ENCODE data around the gene ZNF317.

The ZNF317 gene

DNA sequence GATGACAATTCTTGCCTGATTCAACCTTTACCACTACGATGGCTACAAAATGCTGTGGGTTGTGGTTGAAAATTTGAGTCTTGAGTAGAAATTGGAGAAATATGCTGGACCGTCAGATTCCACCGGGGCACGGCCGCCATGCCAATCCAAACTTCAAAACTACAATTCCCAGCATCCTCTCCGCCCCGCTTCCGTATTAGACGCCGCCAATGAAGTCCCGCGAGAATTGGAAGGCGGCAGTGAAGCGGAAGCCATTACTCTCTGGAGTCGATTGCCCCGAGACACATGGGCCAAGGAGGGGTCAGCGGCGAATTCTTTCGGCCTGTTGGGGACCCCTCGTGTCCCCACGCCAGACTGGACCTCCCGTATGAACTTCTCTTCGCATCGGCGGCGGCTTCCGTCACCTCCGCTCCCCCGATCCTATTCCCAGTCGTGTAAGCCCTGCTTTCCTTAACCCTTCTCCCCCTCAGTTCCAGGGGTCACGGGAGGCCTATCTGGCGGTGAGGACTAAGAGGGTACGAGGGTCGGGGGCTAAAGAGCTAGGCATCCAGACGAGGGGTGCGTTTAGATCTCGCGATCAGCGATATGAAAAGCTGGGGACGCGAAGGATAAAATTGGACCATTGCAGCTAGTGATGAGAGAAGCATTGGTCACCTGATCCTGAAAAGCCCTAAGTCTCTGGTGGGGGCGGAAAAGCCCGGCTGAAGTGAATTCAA, at the start of gene ZNF317:
TSS of gene ZNF317 (plus strand) at position 239 of the 716 bp plus-strand sequence. CDS start 15,620 bp downstream, outside the sequence.
- peak; percentile 94 for DNase-seq (ENCODE audit: low read depth)

DNA sequence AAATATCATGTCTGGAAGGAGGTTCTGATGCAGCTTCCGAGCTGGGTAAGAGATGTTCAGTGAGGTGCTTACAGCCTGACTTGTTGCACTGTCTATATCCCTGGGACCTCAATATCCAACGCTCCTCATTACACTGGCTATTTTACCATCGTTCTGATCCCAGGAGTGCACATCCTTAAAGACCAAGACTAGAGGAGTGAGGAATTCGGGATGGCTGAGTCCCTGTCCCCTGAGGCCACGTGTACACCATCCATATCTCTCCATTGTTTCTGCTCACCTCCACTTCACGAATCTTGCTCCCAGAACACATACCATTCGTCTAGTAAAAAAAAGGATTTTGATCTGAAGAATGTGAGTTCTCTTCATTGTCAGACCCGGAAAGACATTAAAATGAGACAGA, 32.8 kb upstream of the ZNF317 start, which contains the start of gene OR7G2:
TSS of gene OR7G2 (minus strand) at position 101 of the 400 bp plus-strand sequence. CDS start 4,232 bp downstream, outside the sequence.
- DNase-seq (ENCODE audit: low read depth), result no peak

- DNase-seq (ENCODE audit: low read depth), result no peak
Observed at GRCh38 chr19:9109959-9110358, 30.2 kb upstream of the ZNF317 start.

- no peak for DNase-seq (ENCODE audit: low read depth)
Observed at GRCh38 chr19:9115307-9115813, 24.8 kb upstream of the ZNF317 start, which contains the start of gene OR7G1. TSS of gene OR7G1 (minus strand) at chr19:9115763. CDS start at chr19:9115763, 0 bp downstream.

- no peak for DNase-seq (ENCODE audit: low read depth)
Observed at GRCh38 chr19:9116547-9116946, 23.6 kb upstream of the ZNF317 start.

DNA sequence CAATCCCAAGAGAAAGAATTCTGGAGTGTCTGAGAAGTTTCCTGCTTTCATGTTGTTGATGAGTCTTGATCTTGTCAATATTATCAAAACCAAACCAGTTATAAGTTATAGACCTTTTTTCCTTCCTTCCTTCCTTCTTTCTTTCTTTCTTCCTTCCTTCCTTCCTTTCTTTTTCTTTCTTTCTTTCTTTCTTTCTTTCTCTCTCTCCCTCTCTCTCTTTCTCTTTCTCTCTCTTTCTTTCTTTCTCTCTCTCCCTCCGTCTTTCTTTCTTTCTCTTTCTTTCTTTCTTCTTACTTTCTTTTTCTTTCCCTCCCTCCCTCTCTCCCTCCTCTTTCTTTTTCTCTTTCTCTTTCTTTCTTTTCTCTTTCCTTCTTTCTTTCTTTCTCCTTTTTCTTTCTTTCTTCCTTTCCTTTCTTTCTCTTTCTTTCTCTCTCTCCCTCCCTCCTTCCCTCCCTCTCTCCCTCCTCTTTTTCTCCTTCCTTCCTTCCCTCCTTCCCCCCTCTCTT, 13.2 kb upstream of the ZNF317 start, which contains the start of gene OR7G3:
TSS of gene OR7G3 (minus strand) at position 51 of the 506 bp plus-strand sequence. CDS start at position 51, 0 bp downstream.
- DNase-seq (ENCODE audit: low read depth), result no peak

DNA sequence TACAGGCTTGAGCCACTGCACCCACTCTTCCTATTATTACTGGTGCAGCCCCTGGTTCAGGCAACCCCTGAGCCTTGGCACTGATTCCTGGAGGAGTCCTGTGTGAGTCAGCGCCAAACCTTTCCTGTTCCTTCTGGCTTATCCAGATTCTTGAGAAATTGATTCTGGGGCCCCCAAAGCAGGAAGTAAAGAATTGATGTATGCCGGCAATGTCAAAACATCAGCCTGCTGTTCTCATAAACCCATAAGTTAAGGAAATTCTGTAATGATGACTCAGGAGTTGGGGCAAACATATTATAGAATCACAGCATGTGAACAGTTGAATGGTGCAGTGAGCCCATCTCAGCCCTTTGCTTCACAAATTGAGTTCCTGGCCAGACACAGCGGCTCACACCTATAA, 12.0 kb upstream of the ZNF317 start:
- DNase-seq (ENCODE audit: low read depth), result no peak

DNA sequence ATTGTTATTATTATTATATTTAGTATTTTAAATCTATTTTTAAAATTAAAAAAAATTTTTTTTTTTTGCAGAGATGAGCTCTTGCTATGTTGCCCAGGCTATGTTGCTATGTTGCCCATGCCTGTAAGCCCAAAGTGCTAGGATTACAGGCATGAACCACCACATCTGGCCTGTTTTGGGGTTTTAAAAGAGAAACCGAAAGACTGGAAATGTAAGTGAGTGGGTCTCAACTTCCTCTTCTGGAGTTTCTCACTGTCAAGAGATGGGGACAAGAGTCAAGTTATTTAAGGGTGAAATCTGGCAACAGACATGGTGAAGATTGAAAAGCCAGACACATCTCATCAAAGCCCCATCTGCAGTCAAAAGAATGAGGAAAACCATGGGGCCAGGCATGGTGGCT, 9.2 kb upstream of the ZNF317 start:
- DNase-seq (ENCODE audit: low read depth), result no peak

DNA sequence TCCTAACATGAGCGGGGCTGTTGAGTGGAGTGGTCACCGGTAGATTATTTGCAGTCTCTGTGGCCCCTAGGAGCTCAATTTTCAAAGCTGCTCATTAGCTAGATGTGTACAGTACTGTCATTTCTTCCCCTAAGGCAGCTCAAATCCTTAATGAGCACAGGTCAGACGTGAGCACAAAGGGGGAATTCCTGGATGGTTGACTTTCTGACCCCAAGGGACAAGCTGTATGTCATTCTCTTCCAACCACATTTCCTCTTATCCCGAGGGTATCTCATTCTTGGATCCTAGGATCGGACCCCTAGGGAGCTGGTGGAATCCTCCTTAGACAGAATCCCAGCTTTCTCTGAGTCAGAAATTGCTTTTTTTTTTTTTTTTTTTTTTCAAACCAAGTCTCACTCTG, 7.8 kb upstream of the ZNF317 start:
- DNase-seq (ENCODE audit: low read depth), result peak; percentile 1

DNA sequence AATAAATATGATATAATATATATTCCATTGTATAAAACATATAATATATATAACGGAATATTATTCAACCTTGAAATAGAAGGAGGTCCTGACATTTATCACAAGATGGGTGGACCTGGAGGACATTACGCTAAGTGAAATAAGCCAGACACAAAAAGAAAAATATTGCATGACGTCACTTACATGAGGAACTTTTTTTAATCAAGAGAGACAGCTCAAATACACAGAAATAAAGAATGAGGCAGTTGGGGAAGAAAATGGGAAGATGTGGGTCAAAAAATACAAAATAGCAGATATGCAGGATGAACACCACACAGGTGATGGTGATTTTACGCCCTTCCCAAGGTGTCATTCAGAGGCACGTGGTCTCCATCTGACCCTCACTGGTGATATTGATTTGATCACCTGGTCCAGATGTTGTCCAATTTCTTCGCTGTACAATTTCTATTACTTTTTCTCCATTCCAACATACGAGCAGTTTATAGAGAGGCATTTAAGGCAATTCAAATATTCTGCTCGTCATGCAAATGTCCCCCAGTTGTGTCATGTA, 513 bp upstream of the ZNF317 start:
- DNase-seq (ENCODE audit: low read depth), result no peak

GRCh38 chr19:9144920-9145319, 4.7 kb downstream of the ZNF317 start:
- peak; percentile 9 for DNase-seq (ENCODE audit: low read depth)

GRCh38 chr19:9146882-9147281, 6.7 kb downstream of the ZNF317 start:
- no peak for DNase-seq (ENCODE audit: low read depth)

DNA sequence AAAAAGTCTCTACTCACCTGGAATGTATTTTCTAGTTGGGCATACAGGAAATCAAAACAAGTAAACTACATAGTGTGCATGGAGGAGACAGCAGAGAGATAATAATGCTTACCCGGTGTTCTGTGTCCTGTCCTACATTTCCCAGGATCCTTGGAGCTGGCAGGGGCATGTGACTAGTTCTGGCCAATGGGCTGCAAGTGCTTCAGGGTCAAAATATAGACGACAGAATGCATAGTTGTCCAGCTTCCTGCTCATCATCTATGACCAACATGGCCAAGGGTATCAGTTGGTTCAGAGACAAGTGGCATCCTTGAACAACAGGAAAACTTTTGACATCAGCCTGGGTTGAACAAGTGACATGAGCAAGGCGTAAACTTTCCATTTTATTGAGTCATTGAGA, 8.5 kb downstream of the ZNF317 start:
- DNase-seq (ENCODE audit: low read depth), result no peak

DNA sequence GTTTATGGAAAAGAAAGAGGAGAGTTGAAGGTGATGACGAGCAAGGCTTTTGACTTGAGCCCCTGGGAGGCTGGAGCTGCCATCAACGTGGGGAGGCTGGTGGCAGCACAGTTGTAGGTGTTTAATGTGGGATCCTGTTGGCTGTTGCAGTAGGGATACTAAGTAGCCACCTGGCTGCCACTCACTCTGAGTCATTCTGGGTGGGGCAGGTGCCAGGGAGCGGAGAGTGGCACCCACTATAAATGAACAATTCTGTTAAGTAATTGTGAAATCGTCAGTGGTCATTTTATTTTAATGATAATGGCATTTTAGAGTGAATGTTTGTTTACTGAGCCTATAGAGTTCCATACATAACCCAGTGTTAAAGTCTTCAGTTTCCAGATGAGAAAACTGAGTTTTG, 9.8 kb downstream of the ZNF317 start:
- DNase-seq (ENCODE audit: low read depth), result no peak

- DNase-seq (ENCODE audit: low read depth), result no peak
Observed at GRCh38 chr19:9150650-9151049, 10.5 kb downstream of the ZNF317 start.

DNA sequence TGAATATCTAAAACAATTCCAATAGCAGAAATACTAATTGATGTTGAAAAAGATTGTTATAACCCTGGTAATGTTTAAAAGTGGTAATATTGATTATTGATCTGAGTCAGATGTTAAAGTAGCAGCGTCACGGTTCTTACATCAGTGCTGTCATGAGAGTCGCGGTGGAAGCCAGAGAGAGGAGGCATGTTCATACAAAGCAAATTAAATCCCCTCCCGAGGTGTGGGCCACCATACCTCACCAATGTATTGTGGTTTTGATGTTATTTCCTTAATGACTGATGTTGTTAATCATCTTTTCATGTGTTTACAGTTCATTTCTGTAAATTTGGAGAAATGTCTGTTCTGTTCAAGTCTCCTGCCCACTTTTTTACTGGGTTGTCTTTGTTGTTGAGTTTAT, 11.2 kb downstream of the ZNF317 start:
- no peak for DNase-seq (ENCODE audit: low read depth)

DNA sequence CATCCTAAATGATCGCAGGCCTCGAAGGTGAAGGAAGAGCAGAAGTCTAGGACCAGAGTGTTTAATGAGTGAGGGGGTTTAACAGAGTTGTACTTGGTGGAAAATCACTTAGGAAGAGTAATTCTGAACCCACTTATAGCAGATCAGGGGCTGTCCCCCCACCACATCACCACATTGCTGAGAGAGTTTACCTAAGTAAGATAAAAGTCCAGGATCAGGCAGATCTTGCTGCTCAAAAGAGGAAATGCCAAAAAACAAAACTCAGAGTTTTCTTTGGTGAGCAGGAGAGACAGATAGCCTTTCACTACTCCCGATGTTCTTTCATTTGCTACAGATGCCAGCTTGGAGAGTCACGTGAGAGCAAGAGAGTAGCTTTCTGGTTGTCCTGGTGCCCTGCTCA, 15.4 kb downstream of the ZNF317 start:
- no peak for DNase-seq (ENCODE audit: low read depth)

- DNase-seq (ENCODE audit: low read depth), result no peak
Observed at GRCh38 chr19:9156304-9156703, 16.1 kb downstream of the ZNF317 start.

DNA sequence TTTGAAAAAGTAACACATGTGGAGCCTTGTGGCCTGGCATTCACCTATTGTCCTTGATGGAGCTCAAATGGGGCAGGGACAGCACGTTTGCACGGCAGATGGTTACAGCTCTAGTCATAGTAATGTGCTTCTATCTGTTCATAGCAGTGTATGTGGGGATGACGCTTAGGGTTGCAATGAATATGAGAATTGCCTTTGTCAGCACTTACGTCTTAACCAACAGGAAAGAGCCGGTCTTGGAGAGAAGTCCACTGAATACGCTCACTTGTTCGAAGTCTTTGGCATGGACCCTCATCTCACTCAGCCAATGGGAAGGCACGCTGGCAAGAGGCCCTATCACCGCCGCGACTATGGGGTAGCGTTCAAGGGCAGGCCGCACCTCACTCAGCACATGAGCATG, 19.7 kb downstream of the ZNF317 start:
- DNase-seq (ENCODE audit: low read depth), result no peak

GRCh38 chr19:9161427-9161826, 21.2 kb downstream of the ZNF317 start:
- DNase-seq (ENCODE audit: low read depth), result no peak

GRCh38 chr19:9165261-9165660, 25.1 kb downstream of the ZNF317 start:
- peak; percentile 43 for DNase-seq (ENCODE audit: low read depth)

GRCh38 chr19:9166846-9167245, 26.6 kb downstream of the ZNF317 start:
- DNase-seq (ENCODE audit: low read depth), result no peak

DNA sequence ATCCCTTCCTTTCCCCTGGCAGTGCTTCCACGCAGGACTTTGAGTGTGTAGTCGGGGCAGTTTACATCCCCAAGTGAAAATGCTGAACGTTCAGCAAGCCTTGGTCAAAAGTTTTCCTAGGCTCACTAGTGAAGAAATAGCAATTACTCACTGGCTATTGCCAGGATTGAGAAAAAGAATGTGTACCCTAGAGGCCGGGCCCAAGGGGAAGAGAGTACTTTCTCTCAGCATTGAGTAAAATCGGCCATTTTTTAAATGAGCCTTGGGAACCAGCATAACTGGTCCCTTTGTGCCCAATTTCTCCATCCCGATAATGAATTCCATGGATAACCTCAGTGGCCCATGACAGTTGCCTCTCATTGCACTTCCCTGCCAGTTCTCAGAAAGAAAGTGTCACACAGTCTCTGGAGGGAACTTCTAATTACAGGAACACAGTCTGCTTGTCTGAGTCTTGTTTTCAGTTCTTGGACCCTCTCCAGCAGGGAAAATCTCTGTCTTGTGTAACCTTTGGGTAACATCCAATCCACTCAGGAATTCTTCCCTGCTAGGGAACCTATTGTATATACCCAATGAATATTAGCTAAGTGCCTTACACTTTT, 31.3 kb downstream of the ZNF317 start:
- DNase-seq (ENCODE audit: low read depth), result peak; percentile 3
